Type B pancreatic cell (in vitro differentiated cells): ENCODE data around the gene WDR70. TPM values are rescaled to one million over a fixed set of nuclear protein-coding genes. Genes with fewer than 3 reads are reported as not detected.
"Not testable (repeated sequence)": the region's sequence is repeated elsewhere in the genome, so short reads cannot be mapped to it uniquely, and the experiment has no call there.

Experiments used
- DNase-seq: peaks from one replicate; pipeline ENCODE4 v3.0.0; 2021; ENCODE audit warnings: mixed read lengths; ENCODE audit not compliant: unreplicated experiment; ENCODE audit errors: extremely low spot score
- H3K27ac Mint-ChIP-seq: 2 replicates; pipeline ENCODE4 v1.8.0; 2021; ENCODE audit warnings: mild to moderate bottlenecking, mixed read lengths
- H3K27me3 Mint-ChIP-seq: 2 replicates; pipeline ENCODE4 v1.8.0; 2021; ENCODE audit warnings: mixed read lengths
- H3K36me3 Mint-ChIP-seq: 2 replicates; pipeline ENCODE4 v1.8.0; 2021; ENCODE audit warnings: mixed read lengths
- H3K4me1 Mint-ChIP-seq: one replicate; pipeline ENCODE4 v1.8.0; 2021; ENCODE audit warnings: mixed read lengths; ENCODE audit not compliant: unreplicated experiment
- H3K4me3 Mint-ChIP-seq: 2 replicates; pipeline ENCODE4 v1.8.0; 2021; ENCODE audit warnings: mild to moderate bottlenecking, mixed read lengths
- H3K9me3 Mint-ChIP-seq: 2 replicates; pipeline ENCODE4 v1.8.0; 2021; ENCODE audit warnings: mixed read lengths
- CTCF ChIP-seq: fragments of 200-600 bp; sonication (generic); conservative IDR thresholded peaks from 2 replicates; pipeline ENCODE4 v1.5.0; 2021; ENCODE audit warnings: antibody characterized with exemption, mild to moderate bottlenecking
- total RNA-seq: library from RNA; stranded (reverse); gene quantifications from 2 replicates; pipeline ENCODE4 v1.2.1, GENCODE V29; 2021; ENCODE audit warnings: low replicate concordance

The WDR70 gene
- total RNA-seq, 1 donor from 2014 or later = 50.2 TPM

GRCh38 chr5:37471666-37472197 is 92.6 kb downstream of the WDR70 start:
- no peak overlapping the region for H3K4me3 Mint-ChIP-seq
- no peaks in the 10 kb centered on the region for H3K9me3 Mint-ChIP-seq
- H3K27me3 Mint-ChIP-seq = no peaks in the 10 kb centered on the region
- no peaks in the 10 kb centered on the region for H3K4me1 Mint-ChIP-seq
- no peak overlapping the region for H3K27ac Mint-ChIP-seq
- peaks cover 8% of the 10 kb centered on the region for H3K36me3 Mint-ChIP-seq
- DNase-seq = no peak
- no peak for TF ChIP-seq CTCF

GRCh38 chr5:37477426-37477825 is 98.3 kb downstream of the WDR70 start:
- H3K36me3 Mint-ChIP-seq = peaks cover 40% of the 10 kb centered on the region
- no peaks in the 10 kb centered on the region for H3K27me3 Mint-ChIP-seq
- no peak for TF ChIP-seq CTCF
- H3K9me3 Mint-ChIP-seq = peaks cover 13% of the 10 kb centered on the region
- no peak for DNase-seq
- no peak overlapping the region for H3K27ac Mint-ChIP-seq
- H3K4me1 Mint-ChIP-seq = peaks cover 4% of the 10 kb centered on the region
- H3K4me3 Mint-ChIP-seq = no peak overlapping the region

- Mint-ChIP-seq H3K36me3 (peaks cover 43% of the 10 kb centered on the region), H3K4me3 (no peak overlapping the region), H3K27me3 (no peaks in the 10 kb centered on the region), H3K4me1 (peaks cover 4% of the 10 kb centered on the region), H3K9me3 (peaks cover 13% of the 10 kb centered on the region), H3K27ac (no peak overlapping the region)
- no peak for DNase-seq
- no peak for TF ChIP-seq CTCF
Observed at GRCh38 chr5:37478121-37478894, 99.2 kb downstream of the WDR70 start.

GRCh38 chr5:37481395-37481794 is 102.3 kb downstream of the WDR70 start:
- not testable (repeated sequence) for H3K4me1 Mint-ChIP-seq, H3K27ac Mint-ChIP-seq, H3K4me3 Mint-ChIP-seq, H3K27me3 Mint-ChIP-seq, DNase-seq
- Mint-ChIP-seq H3K36me3 (peaks cover 47% of the 10 kb centered on the region), H3K9me3 (peaks cover 13% of the 10 kb centered on the region)

DNA sequence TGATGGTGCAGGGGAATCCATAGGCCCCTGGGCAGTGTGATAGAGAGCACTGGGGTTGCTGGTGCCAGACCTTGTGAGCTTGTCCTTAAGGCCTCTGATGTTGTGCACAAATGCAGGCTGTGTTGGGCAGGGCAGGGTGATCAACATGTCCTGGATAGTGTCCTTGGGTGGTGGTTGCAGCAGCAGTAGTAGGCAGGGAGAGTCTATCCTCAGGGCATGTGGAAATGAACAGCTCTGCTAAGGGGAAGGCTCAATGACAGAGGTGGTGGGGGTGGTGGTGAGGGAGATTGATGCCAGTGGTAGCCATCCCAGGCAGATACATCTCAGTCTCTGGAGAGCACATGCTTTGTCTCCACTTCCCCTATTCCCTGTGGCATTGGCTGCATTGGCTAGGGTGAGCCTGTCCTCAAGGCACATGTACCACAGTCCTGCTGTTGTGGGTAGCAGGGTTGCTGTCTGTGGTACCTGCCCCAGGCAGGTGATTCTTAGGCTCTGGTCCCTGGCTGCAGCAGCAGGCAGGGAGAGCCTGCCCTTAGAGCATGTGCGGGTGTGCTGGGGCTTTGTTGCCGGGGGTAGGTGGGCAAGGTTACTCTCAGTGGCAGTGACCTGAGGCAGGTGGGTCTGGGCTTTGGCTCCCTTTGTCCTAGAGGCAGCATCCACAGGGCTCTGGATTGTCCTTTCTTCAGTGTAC is 111.1 kb downstream of the WDR70 start:
- Mint-ChIP-seq H3K27ac (no peak overlapping the region), H3K4me1 (no peaks in the 10 kb centered on the region), H3K36me3 (peaks cover 27% of the 10 kb centered on the region), H3K27me3 (no peaks in the 10 kb centered on the region), H3K9me3 (no peaks in the 10 kb centered on the region), H3K4me3 (no peak overlapping the region)
- no peak for TF ChIP-seq CTCF
- no peak for DNase-seq

GRCh38 chr5:37490931-37491330 is 111.8 kb downstream of the WDR70 start:
- no peaks in the 10 kb centered on the region for H3K9me3 Mint-ChIP-seq
- no peak for TF ChIP-seq CTCF
- DNase-seq = no peak
- no peaks in the 10 kb centered on the region for H3K4me1 Mint-ChIP-seq
- no peaks in the 10 kb centered on the region for H3K27me3 Mint-ChIP-seq
- H3K27ac Mint-ChIP-seq = no peak overlapping the region
- H3K36me3 Mint-ChIP-seq = peaks cover 29% of the 10 kb centered on the region
- no peak overlapping the region for H3K4me3 Mint-ChIP-seq
